Spleen (tissue), 11 donors: ENCODE results near the gene ETV7. TPM values are rescaled to one million over a fixed set of nuclear protein-coding genes. Genes with fewer than 3 reads are reported as not detected.

Experiments
- DNase-seq: peaks from one replicate; pipeline ENCODE4 v3.0.0-alpha.2; 2020
- H3K27ac ChIP-seq, 8 donors: fragments of 200-600 bp; sonication (generic) in 7 of 8; 1 replicate in 4 of 8; 2 replicates in 4 of 8; pipeline versions ENCODE4 v1.5.0 to v1.8.0; 2016 to 2021; ENCODE audit warnings: inconsistent platforms in 4 of 8, mild to moderate bottlenecking in 4 of 8, moderate library complexity in 1 of 8
- H3K27me3 ChIP-seq, 7 donors: fragments of 200-600 bp; sonication (generic) in 6 of 7; replicated peaks in 1 of 7; 1 replicate in 4 of 7; 2 replicates in 3 of 7; pipeline versions ENCODE4 v1.5.0 to v1.8.0; 2016 to 2021; ENCODE audit warnings: inconsistent platforms in 3 of 7, mild to moderate bottlenecking in 1 of 7
- H3K36me3 ChIP-seq, 6 donors: fragments of 200-600 bp; sonication (generic) in 5 of 6; 1 replicate in 4 of 6; 2 replicates in 2 of 6; pipeline versions ENCODE4 v1.5.0 to v1.8.0; 2016 to 2021; ENCODE audit warnings: inconsistent platforms in 2 of 6
- H3K4me1 ChIP-seq, 6 donors: fragments of 200-600 bp; sonication (generic) in 5 of 6; 1 replicate in 3 of 6; 2 replicates in 3 of 6; pipeline versions ENCODE4 v1.5.0 to v1.8.0; 2016 to 2021; ENCODE audit warnings: inconsistent platforms in 3 of 6
- H3K4me3 ChIP-seq, 8 donors: fragments of 200-600 bp; sonication (generic) in 7 of 8; 1 replicate in 4 of 8; 2 replicates in 4 of 8; pipeline versions ENCODE4 v1.5.0 to v1.8.0; 2016 to 2021; ENCODE audit warnings: inconsistent platforms in 4 of 8, mild to moderate bottlenecking in 4 of 8, moderate library complexity in 2 of 8
- H3K9me3 ChIP-seq, 8 donors: fragments of 200-600 bp; sonication (generic) in 7 of 8; 1 replicate in 4 of 8; 2 replicates in 4 of 8; pipeline versions ENCODE4 v1.5.0 to v1.8.0; 2016 to 2021; ENCODE audit warnings: inconsistent platforms in 4 of 8
- POLR2A ChIP-seq, 3 donors: fragments of 450-650 bp; IDR thresholded peaks; one replicate each; pipeline ENCODE4 v1.5.1; 2017; ENCODE audit warnings: antibody characterized with exemption in 3 of 3, mild to moderate bottlenecking in 1 of 3
- POLR2AphosphoS5 ChIP-seq, 3 donors: sonication (generic); formaldehyde crosslinking; IDR thresholded peaks; one replicate each; pipeline ENCODE4 v1.5.1; 2017; ENCODE audit warnings: antibody characterized with exemption in 3 of 3
- WGBS, 5 donors: extraction: QIAGEN DNeasy Blood & Tissue Kit in 3 of 5; methylation state at CpG; one replicate each; pipeline versions ENCODE4 v1.1.5 to v1.1.7; 2013 to 2018; 5-methylcytosine and 5-hydroxymethylcytosine counted together
- intact Hi-C: fragments of 100-400 bp; cut with DNase I; formaldehyde crosslinking; loops from one replicate; pipeline ENCODE4 v1.15.0; 2023; ENCODE audit warnings: low total_unique reads
- polyA plus RNA-seq, 3 donors: library from polyadenylated mRNA; stranded (reverse); fragments of 200-250 nt; gene quantifications; one replicate each; pipeline ENCODE4 v1.2.1, GENCODE V29; 2013
- total RNA-seq, 7 donors: library from RNA; depleted of rRNA in 3 of 7; stranded (reverse); fragments of >200 nt in 3 of 7; fragmentation: NEBNext Ultra II Directional in 4 of 7; extraction: Animal tissue kit (Norgen Biotek cat#: 25700) in 4 of 7; gene quantifications; one replicate each; pipeline versions ENCODE4 v1.1.0 to v1.2.1, GENCODE V29; 2016 to 2021
- TF ChIP-seq, protein P1 (sequence below), 11 experiments: fragments of 200-600 bp in 7 of 11; fragments of 450-650 bp in 4 of 11; sonication (generic) in 4 of 11; IDR thresholded peaks in 8 of 11; conservative IDR thresholded peaks in 3 of 11; 1 replicate in 7 of 11; 2 replicates in 4 of 11; pipeline versions ENCODE4 v1.4.0 to v1.8.0; 2016 to 2021; ENCODE audit warnings: antibody characterized with exemption in 11 of 11, inconsistent platforms in 4 of 11, mild to moderate bottlenecking in 1 of 11
- donor health status: healthy with polysubstance abuse.
- donor health status: DM: no; HTN: no; CAD: no; lungs with moderate emphysema.
- donor health status: DM: no; HTN: no; CAD: no.
- donor health status: Bipolar disorder and iron deficiency.
- donor health status: healthy.
- donor health status: DM: no; HTN: no; CAD: no.
- donor health status: DM: yes; HTN: yes; CAD: no.

Gene ETV7
- total and polyA plus RNA-seq, 10 donors, result 0.51 to 4.5 (median 2.0) TPM

- DNase-seq, result no peak
- Histone ChIP-seq H3K4me1 (no peaks in the 10 kb centered on the region), H3K9me3 (no peaks in the 10 kb centered on the region), H3K36me3 (no peaks in the 10 kb centered on the region), H3K27ac (no peak overlapping the region), H3K27me3 (peaks cover 0 to 24% (median 0%) of the 10 kb centered on the region in 7 donors), H3K4me3 (no peak overlapping the region)
- 79 to 96% (median 90%) methylated on average over 6 of the region's 6 CpGs for WGBS, 5 donors
- intact Hi-C loops, result no loop called here
- TF ChIP-seq POLR2A (IDR thresholded peaks at IDR 0.05), result no peak
- TF ChIP-seq POLR2AphosphoS5 (IDR thresholded peaks at IDR 0.05), result no peak
- TF ChIP-seq, protein P1, sequence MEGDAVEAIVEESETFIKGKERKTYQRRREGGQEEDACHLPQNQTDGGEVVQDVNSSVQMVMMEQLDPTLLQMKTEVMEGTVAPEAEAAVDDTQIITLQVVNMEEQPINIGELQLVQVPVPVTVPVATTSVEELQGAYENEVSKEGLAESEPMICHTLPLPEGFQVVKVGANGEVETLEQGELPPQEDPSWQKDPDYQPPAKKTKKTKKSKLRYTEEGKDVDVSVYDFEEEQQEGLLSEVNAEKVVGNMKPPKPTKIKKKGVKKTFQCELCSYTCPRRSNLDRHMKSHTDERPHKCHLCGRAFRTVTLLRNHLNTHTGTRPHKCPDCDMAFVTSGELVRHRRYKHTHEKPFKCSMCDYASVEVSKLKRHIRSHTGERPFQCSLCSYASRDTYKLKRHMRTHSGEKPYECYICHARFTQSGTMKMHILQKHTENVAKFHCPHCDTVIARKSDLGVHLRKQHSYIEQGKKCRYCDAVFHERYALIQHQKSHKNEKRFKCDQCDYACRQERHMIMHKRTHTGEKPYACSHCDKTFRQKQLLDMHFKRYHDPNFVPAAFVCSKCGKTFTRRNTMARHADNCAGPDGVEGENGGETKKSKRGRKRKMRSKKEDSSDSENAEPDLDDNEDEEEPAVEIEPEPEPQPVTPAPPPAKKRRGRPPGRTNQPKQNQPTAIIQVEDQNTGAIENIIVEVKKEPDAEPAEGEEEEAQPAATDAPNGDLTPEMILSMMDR (IDR thresholded peaks at IDR 0.05 in 8 of 11, conservative IDR thresholded peaks at IDR 0.05 in 3 of 11), result no peak
Observed at GRCh38 chr6:36324191-36324590, 63.3 kb downstream of the ETV7 start.

DNA sequence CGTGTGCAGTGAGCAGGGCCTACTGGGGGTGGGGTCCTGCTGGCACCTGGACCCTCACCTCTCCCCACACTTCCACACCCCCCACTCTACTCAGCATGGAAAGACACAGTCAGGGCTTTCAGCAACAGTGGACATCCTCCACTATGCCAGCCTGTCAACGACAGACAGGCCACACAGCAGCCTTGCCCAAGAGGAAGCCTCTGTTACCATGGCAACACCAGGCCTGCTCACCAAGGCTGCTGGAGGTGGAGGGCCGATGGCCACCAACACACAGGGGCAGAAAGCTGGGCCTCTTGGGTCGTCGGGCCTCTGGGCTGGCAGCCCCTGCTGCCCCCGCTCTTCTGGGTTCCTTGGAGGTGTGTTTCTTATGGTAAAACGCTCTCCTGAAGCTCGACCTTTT, 64.4 kb downstream of the ETV7 start:
- Histone ChIP-seq H3K4me1 (no peaks in the 10 kb centered on the region), H3K27ac (no peak overlapping the region), H3K9me3 (no peaks in the 10 kb centered on the region), H3K27me3 (peaks cover 0 to 15% (median 0%) of the 10 kb centered on the region in 7 donors), H3K36me3 (no peaks in the 10 kb centered on the region), H3K4me3 (no peak overlapping the region)
- no peak for TF ChIP-seq POLR2AphosphoS5 (IDR thresholded peaks at IDR 0.05)
- TF ChIP-seq, protein P1 (IDR thresholded peaks at IDR 0.05 in 8 of 11, conservative IDR thresholded peaks at IDR 0.05 in 3 of 11), result no peak
- no peak for TF ChIP-seq POLR2A (IDR thresholded peaks at IDR 0.05)
- no peak for DNase-seq
- intact Hi-C loops, result no loop called here
- WGBS, 5 donors, result 67 to 82% (median 72%) methylated on average over 7 to 8 of the region's 8 CpGs

DNA sequence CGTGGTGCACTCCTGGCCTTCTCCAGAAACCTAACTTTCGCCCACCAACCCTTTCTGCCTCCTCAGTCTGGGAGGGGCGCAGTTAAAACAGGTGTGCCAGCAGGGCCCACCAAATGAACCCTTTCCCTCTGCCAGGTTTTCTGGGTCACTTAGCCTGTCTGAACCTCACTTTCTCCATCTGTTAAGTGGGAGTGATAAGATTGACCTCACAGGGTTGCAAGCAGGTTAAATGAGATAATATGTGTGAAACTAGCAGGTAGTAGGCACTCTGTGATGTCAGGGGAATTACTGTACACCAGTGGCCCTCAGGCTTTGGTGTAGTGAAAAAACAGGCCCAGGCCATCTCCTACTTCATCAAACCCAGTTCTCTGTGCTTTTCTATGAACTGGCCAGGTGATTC, 64.9 kb downstream of the ETV7 start:
- Histone ChIP-seq H3K27ac (no peak overlapping the region), H3K27me3 (peaks cover 0 to 15% (median 0%) of the 10 kb centered on the region in 7 donors), H3K36me3 (no peaks in the 10 kb centered on the region), H3K4me3 (no peak overlapping the region), H3K9me3 (no peaks in the 10 kb centered on the region), H3K4me1 (no peaks in the 10 kb centered on the region)
- DNase-seq, result no peak
- TF ChIP-seq, protein P1 (IDR thresholded peaks at IDR 0.05 in 8 of 11, conservative IDR thresholded peaks at IDR 0.05 in 3 of 11), result no peak
- TF ChIP-seq POLR2AphosphoS5 (IDR thresholded peaks at IDR 0.05), result no peak
- TF ChIP-seq POLR2A (IDR thresholded peaks at IDR 0.05), result no peak
- 78 to 95% (median 92%) methylated on average over 2 to 3 of the region's 3 CpGs for WGBS, 5 donors
- intact Hi-C loops, result no loop called here

DNA sequence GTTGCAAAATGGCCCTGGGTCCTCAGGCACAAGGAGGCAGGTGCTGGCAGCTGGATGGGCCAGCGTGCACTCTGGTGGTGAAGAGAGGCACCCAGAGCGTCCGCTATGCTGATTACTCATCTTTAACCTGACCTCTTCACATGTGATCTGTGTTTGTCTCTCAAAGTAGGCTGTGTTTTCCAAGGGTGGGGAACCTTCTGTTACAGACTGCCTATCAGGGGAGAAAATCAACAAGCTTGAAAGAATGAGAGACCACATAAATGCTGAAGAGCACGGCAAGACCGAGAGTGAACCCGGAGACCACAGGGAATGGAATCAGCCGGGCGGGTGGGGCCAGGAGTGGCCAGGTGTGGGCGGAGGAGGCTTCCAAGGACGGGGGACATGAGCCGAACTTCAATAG, 67.0 kb downstream of the ETV7 start:
- no peaks in the 10 kb centered on the region for H3K9me3 ChIP-seq
- H3K27me3 ChIP-seq, result peaks cover 0 to 12% (median 0%) of the 10 kb centered on the region in 7 donors
- TF ChIP-seq, protein P1 (IDR thresholded peaks at IDR 0.05 in 8 of 11, conservative IDR thresholded peaks at IDR 0.05 in 3 of 11), result no peak
- TF ChIP-seq POLR2A (IDR thresholded peaks at IDR 0.05) (no peak), POLR2AphosphoS5 (IDR thresholded peaks at IDR 0.05) (no peak)
- no peak for DNase-seq
- no peaks in the 10 kb centered on the region for H3K36me3 ChIP-seq
- no peak overlapping the region for H3K4me3 ChIP-seq
- intact Hi-C loops, result no loop called here
- no peak overlapping the region for H3K27ac ChIP-seq
- 85 to 96% (median 88%) methylated on average over 11 of the region's 11 CpGs for WGBS, 5 donors
- no peaks in the 10 kb centered on the region for H3K4me1 ChIP-seq
